HG02798 (cell line): ENCODE data around the gene CLDN9.

ENCODE experiments used
- ATAC-seq: cut with Tn5 transposase; IDR thresholded peaks from one replicate; pipeline ENCODE4 v1.9.1; 2021; ENCODE audit warnings: mild to moderate bottlenecking; ENCODE audit not compliant: unreplicated experiment, poor library complexity

Gene CLDN9

DNA sequence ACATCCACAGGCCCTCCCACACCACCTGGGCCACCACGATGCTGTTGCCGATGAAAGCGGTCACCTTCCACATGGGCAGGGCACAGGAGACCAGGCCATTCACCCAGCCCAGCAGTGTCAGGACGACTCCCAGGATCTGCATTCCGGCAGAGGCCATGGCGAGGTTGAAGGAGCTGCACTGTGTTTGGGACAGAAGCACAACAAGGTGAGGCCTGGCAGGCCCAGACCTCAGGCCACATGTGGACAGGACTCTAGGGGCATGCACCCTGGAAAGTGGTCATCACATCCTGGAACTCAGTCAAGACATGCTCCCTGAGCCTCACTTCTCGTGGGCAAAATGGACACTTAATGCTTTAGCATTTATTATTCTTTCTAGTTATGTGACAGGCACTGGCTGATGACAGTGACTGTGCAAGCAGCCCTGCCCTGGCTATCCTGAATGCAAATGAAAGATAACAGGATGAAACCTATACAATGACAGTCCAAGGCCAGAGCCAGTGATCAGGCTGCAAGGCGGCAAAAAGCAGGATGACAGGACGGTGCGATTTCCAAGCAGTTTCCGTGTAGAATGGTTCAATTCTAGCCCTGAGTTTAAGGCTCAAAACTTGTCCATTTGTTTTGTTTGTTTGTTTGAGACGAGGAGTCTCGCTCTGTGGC is 3.3 kb downstream of the CLDN9 start:
- ATAC-seq = no peak

DNA sequence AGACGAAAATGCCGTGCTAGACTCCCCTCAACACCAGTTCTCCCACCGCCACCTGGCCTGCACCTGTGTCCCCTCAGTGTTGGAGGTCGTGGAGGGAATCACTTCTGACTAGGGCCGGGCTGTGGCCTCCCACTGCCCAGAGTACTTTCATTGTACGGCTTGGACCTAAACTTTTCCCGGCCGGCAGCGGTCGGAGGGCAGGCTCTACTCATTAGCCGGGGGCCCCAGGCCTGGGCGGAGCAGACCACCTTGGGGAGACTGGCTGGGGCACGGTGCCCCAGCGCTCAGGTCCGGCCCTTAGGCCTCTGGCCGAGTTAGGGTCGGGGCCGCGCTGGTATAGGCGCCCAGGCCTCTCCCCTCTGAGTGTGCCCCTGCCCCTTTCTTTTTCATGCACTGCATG is 4.6 kb downstream of the CLDN9 start:
- no peak for ATAC-seq

DNA sequence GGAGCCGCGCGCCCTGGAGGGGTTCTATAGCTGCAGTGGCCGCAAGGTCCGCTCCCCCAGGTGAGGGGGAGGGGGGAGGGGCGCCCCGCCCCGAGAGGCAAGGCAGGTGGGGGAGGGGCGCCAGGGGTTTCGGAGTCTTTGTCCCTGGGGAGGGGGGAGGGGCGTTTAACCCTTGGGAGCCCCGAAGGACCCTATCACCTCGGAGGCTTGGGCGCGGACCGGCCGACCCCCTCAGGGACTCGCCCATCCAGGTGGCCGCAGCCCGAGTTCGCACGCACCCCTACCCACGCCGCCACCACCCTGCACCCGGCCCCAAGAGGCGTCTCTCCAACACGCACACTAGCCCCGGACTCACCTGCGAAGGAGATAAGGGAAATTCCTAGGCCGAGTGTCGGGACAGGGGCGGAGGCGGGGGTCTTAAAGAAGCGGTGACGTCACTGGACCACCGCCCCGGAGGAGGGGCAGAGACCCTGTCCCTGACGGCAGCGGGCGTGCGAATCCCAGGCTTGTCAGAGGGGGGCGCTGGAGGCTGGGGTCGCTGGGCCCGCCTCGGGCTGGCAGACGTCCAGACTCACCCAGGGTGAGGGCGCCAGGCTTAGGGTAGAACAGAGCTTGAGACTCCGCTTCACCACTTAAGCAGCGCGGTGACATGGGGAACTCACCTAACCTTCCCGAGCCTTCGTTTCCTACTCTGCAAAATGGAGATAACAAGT is 5.2 kb downstream of the CLDN9 start, which contains the start of gene CLDN6:
Gene CLDN6, minus strand, starts transcription at position 390 of the 713 bp plus-strand sequence. CDS start 2,162 bp downstream, outside the sequence.
- no peak for ATAC-seq

DNA sequence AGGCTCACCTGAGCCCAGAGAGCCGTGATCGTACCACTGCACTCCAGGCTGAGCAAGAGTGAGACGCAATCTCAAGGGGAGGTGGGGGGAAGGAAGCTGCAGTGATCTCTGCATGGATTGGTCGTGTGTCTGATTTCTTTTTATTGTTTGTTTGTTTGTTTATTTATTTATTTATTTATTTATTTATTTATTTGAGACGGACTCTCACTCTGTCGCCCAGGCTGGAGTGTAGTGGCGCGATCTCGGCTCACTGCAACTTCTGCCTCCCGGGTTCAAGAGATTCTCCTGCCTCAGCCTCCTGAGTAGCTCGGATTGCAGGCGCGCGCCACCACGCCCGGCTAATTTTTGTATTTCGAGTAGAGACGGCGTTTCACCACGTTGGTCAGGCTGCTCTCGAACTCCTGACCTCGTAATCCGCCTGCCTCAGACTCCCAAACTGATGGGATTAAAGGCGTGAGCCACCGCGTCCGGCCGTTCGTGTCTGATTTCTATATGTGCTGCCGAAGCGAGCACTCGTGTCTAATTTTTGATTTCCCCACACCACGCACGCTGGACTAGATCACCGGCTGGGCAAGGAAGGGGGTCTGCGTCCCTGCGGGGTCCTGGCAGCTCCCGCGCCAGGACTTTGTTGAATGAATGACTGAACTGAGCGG is 7.0 kb downstream of the CLDN9 start:
- ATAC-seq = no peak

DNA sequence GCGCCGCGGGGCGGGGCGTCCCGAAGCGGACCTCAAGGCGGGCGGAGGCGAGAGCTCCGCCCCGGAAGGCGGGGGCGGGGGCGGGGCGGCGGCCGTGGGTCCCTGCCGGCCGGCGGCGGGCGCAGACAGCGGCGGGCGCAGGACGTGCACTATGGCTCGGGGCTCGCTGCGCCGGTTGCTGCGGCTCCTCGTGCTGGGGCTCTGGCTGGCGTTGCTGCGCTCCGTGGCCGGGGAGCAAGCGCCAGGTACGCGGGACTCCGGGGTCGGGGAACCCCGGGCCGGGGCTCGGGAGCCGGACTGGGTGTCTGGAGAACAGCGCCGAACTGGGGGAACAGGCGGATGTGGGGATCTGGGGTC is 7.5 kb downstream of the CLDN9 start, which contains the start of gene TNFRSF12A:
Gene TNFRSF12A, plus strand, starts transcription at position 122 of the 357 bp plus-strand sequence. Its CDS starts 30 bp downstream, at position 152.
- peak; percentile 26 for ATAC-seq

DNA sequence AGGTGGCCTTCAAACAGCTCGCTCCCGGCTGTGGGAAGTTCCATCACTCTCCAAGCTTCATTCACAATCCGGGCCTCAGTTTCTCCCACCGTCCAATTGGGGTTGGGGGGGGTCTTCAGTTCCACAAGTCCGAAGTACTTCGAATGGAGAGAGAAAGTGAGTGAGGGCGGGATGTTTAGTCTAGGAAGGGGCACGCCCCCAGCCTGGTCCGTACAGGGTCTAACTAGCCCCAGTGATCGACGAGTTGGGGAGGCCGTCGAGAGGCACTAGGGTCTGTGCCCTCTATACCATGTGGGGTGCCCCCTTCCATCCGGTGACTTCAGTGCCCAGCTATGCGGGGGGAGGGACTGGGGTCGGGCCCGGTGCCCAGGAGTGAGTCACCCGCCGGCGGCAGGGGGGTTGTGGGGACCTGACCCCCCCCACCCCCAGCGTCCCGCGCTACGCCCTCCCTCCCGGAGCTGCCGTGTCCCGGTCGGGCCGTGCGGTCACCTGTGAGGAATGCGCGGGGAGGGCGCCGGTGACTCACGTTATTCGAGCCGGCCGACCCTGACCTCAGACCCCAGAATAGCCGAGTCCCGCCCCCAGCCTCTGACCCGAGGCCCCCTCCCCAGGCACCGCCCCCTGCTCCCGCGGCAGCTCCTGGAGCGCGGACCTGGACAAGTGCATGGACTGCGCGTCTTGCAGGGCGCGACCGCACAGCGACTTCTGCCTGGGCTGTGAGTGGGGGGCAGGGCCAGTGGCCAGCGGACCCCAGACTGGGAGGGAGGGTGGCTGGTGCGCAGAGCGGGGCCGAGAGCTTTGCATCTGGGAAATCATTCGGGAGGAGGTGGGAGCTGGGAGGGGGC is 8.1 kb downstream of the CLDN9 start:
- ATAC-seq = no peak

DNA sequence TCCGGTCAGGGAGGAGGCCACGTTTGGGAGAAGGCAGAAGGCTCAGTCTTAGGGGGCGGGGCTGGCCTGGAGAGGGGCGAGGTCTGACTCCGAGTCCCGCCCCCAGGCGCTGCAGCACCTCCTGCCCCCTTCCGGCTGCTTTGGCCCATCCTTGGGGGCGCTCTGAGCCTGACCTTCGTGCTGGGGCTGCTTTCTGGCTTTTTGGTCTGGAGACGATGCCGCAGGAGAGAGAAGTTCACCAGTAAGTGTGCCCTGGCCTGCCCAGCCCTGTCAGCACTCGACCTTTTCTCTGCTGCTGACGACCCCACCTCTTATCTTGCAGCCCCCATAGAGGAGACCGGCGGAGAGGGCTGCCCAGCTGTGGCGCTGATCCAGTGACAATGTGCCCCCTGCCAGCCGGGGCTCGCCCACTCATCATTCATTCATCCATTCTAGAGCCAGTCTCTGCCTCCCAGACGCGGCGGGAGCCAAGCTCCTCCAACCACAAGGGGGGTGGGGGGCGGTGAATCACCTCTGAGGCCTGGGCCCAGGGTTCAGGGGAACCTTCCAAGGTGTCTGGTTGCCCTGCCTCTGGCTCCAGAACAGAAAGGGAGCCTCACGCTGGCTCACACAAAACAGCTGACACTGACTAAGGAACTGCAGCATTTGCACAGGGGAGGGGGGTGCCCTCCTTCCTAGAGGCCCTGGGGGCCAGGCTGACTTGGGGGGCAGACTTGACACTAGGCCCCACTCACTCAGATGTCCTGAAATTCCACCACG is 8.9 kb downstream of the CLDN9 start:
- ATAC-seq = no peak

DNA sequence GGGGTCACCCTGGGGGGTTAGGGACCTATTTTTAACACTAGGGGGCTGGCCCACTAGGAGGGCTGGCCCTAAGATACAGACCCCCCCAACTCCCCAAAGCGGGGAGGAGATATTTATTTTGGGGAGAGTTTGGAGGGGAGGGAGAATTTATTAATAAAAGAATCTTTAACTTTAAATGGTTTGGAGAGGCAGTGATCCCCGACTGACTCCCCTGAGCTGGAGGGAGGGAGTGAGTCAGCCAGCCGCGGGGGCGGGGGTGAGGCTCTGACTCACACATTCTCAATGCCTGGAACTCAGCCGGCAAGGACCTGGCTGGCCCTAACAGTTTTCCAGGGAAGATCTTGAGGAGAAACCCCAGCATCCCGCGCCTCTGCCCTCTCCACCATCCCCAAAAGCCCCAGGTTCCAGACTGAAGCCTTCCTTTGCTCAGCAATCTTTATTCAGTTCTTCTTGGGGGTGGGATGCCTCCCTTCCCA is 9.5 kb downstream of the CLDN9 start:
- ATAC-seq = no peak

DNA sequence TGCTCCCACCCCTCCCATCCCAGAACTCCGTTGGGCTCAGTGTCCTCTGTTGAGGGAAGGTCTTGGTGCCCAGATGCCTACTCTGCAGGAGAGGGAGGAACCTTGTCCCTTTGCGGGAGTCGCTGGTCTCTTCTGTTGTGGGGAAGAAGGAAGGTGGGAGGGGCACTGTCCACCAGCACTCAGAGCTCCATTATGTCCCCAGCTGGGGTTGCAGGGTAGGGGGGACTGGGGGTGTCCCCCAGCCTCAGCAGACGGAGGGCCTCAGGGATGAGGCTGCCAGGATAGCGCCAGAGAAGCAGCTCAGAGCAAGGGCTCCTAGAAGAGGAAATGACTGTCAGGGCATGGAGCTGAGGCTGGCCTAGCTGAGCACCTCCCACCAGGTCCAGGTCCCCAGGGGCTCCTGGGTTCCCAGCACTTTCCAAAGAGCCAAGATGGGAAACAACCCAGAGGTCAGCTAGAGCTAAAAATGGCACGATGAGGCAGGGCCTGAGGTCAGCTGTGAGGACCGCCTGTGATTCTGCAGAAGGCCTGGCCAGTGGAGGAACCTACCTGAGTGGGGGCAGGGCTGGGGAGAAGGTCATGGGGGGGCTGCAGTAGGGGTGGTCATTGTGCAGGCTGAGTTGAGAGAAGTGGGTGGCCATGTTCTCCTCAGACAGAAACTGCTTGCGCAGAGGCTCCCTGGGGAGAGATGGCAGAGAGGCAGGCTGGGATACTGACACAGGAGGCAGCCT is 10.1 kb downstream of the CLDN9 start:
- ATAC-seq = no peak

DNA sequence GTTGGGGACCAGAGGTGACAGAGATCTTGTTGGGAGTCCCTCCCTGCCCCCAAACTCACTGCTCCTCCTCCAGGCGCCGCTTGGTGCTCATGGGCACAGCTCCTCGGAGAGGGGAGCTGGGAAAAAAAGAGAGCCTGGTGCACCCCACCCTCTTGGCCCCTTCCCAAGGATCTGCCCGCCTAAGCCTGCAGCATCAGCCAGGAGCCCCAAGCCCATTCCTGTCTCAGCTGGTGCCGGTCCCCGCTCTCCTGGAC is 10.6 kb downstream of the CLDN9 start:
- ATAC-seq = no peak

DNA sequence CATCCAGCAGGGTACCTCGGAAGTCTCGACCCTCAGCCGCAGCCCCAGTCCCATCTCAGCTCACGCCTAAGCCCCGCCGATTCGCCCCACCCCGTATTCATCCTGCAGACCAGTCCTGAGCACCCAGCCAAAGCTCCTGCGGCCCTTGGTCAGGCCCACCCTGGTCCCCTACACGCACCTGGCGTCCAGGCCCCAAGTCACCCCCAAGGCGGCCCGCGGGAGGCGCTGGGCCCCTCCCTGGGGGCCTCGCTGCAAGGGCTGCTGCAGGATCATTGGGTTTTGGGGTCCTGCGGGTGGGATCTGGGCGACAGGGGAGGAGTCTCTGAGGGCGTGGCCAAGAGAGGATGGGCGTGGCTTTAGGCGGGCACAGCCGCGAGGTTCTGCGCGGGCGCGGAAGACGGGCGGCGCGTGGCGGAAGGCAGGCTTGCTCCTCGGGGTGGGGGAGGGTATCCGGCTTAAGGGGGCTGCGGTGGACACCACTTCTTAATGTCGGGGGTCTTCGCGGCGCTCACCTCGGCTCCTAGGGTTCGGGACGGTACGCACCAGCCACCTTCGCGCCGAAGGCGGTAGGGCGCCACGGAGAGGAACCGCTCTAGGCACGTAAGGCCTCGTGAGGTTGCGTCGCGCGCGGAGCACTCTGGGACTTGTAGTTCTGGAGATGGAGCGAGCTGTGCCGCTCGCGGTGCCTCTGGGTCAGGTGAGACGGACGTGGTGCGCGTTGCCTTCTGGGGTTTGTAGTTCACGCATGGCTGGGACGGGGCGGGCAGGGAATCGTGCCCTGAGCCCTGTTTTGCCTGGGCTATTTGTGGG is 11.2 kb downstream of the CLDN9 start, which contains the start of the genes HCFC1R1 and THOC6:
Gene HCFC1R1, minus strand, starts transcription at position 274 of the 810 bp plus-strand sequence. Its CDS starts 1 bp downstream, at position 273.
Gene THOC6, plus strand, starts transcription at position 367 of the 810 bp plus-strand sequence. Its CDS starts 292 bp downstream, at position 659.
- peak; percentile 80 for ATAC-seq

DNA sequence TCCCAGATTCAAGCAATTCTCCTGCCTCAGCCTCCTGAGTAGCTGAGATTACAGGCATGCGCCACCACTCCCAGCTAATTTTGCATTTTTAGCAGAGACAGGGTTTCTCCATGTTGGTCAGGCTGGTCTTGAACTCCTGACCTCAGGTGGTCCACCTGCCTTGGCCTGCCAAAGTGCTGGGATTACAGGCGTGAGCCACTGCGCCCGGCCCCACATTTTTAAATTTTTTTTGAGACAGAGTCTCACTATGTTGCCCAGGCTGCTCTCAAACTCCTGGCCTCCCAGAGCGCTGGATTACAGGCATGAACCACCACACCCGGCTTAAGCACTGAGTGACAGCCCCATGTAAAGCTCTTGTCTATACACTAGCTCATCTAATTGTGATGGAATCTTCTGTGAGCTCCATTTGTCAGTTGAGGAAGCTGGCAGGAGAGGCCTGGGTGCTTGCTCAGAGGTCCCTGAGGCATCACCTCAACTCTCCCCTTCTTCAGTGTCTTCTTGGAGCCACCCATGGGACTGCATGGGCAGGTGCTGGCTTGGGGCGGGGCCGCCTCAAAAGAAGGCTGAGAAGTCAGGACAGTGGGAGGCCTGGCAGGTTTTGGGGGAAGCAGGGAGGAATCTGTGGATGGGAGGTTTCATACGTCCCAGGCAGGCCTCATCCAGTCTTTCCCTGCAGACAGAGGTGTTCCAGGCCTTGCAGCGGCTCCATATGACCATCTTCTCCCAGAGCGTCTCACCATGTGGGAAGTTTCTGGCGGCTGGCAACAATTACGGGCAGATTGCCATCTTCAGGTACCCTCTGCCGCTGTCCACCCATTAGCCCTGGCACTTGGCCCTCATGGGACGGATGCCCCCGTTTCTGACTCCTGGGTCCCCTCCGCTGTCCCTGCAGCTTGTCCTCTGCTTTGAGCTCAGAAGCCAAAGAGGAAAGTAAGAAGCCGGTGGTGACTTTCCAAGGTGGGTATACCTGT is 12.6 kb downstream of the CLDN9 start:
- no peak for ATAC-seq

DNA sequence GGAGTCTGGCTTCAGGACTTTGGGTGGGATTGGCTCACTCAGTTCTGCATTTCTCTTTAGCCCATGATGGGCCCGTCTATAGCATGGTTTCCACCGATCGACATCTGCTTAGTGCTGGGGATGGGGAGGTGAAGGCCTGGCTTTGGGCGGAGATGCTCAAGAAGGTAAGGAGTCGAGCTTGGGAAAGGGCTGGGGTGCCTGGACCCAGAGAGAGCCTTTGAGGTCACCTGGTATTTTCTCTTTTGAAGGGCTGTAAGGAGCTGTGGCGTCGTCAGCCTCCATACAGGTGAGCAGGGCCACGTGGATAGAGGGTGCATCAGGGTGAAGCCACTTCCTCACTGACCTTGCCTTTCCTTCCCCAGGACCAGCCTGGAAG is 13.3 kb downstream of the CLDN9 start:
- no peak for ATAC-seq

DNA sequence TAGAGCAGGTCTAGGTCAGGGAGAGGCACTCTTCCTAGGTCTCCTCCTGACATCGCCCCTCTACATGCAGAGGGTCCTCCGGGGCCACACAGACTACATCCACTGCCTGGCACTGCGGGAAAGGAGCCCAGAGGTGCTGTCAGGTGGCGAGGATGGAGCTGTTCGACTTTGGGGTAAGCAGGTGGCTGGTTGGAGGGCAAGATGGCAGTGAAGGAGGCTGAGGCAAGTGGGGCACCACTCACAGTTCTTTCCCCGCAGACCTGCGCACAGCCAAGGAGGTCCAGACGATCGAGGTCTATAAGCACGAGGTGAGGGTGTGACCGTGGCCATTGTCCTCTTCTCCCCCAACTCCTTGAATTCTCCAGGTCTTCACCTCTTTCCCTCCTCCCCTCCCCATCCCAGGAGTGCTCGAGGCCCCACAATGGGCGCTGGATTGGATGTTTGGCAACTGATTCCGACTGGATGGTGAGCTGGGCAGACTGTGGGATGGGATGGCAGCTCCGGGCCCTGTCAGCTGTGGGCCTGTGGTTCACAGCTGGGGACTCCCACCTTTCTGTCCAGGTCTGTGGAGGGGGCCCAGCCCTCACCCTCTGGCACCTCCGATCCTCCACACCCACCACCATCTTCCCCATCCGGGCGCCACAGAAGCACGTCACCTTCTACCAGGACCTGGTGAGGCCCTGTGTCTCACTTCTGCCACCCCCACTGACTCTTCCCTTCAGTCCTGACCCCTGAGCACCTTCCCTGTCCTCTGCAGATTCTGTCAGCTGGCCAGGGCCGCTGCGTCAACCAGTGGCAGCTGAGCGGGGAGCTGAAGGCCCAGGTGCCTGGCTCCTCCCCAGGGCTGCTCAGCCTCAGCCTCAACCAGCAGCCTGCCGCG is 14.1 kb downstream of the CLDN9 start:
- no peak for ATAC-seq

DNA sequence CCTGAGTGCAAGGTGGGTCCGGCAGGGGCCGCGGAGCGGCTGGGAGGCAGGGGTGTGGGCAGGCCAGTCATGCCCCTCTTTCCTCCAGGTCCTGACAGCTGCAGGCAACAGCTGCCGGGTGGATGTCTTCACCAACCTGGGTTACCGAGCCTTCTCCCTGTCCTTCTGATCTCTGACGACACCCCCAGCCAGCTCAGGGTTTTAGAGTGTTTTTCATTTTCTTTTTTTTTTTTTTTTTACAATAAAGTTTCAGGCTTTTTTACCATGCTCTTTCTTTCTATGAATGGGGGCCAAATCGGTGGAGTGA is 14.7 kb downstream of the CLDN9 start:
- no peak for ATAC-seq

DNA sequence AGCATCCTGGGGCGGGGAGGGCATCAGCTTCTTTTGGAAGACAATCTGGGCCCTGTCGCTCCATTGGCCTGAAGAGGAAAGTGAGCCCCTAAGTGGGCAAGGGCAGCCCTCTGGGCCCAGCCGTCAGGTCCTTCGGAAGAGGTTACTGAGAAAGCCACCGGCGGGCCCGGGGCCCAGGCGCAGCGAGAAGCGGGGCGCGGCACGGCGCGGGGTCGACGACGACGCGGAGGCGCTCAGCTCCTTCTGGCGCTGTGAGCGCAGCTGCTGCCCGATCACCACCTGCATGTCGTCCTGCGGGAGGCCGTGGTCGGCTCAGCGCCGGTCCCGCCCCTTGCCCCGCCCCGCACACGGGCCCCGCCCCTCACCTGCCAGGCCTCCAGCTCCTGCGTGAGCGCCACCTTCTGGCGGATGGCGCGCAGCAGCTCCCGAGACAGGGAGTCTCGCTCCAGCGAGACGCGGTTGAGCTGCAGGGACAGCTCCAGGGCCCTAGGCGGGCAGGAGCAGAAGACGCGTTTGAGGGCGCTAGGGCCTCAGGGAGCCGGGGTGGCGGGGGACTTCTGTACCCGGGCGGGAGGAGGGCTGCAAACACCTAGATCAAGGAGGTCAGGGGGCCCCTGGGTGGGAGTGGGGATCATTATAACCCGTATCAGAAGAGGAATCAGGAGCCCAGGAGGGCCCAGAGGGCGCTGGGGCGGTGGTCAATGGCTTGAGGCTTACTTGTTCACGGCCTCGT is 15.4 kb downstream of the CLDN9 start:
- ATAC-seq = peak; percentile 35
